GM12878 (cell line): ENCODE data around the gene LARP7. TPM values are rescaled to one million over a fixed set of nuclear protein-coding genes. Genes with fewer than 3 reads are reported as not detected.

Experiments used
- ASH2L ChIP-seq: fragments of 300-600, 200-600 bp; sonication (generic); IDR thresholded peaks from 2 replicates; pipeline ENCODE4 v1.6.1; 2017; ENCODE audit warnings: low read depth, mild to moderate bottlenecking, borderline replicate concordance
- CREB1 ChIP-seq: IDR thresholded peaks from 2 replicates; pipeline ENCODE4 v1.6.1; 2012; ENCODE audit warnings: low read depth, mild to moderate bottlenecking, inconsistent platforms
- FOXK2 ChIP-seq: fragments of 450-650 bp; IDR thresholded peaks from 2 replicates; pipeline ENCODE4 v1.6.1; 2017; ENCODE audit warnings: mild to moderate bottlenecking, moderate library complexity
- IKZF2 ChIP-seq, 2 experiments: fragments of 450-650 bp; IDR thresholded peaks; 2 replicates each; pipeline ENCODE4 v1.6.1; 2017; ENCODE audit warnings: mild to moderate bottlenecking in 2 of 2, moderate library complexity in 2 of 2
- KLF5 ChIP-seq: fragments of 450-650 bp; IDR thresholded peaks from 2 replicates; pipeline ENCODE4 v1.6.1; 2014; ENCODE audit warnings: mild to moderate bottlenecking; ENCODE audit not compliant: partially characterized antibody
- NFXL1 ChIP-seq: fragments of 450-650 bp; IDR thresholded peaks from 2 replicates; pipeline ENCODE4 v1.6.1; 2017; ENCODE audit warnings: antibody characterized with exemption, mild to moderate bottlenecking, borderline replicate concordance
- NR2C1 ChIP-seq: fragments of 450-650 bp; IDR thresholded peaks from 2 replicates; pipeline ENCODE4 v1.6.1; 2017; ENCODE audit warnings: antibody characterized with exemption, mild to moderate bottlenecking, moderate library complexity
- PML ChIP-seq: IDR thresholded peaks from 2 replicates; pipeline ENCODE4 v1.6.1; 2012; ENCODE audit warnings: low read length, inconsistent platforms
- POU2F2 ChIP-seq: IDR thresholded peaks from 3 replicates; pipeline ENCODE4 v1.6.1; 2011; ENCODE audit warnings: low read depth, mild to moderate bottlenecking, low read length, borderline replicate concordance
- RAD51 ChIP-seq: fragments of 450-650 bp; IDR thresholded peaks from 2 replicates; pipeline ENCODE4 v1.6.1; 2016; ENCODE audit warnings: moderate library complexity, mild to moderate bottlenecking, inconsistent platforms
- SMAD1 ChIP-seq: fragments of 450-650 bp; IDR thresholded peaks from 2 replicates; pipeline ENCODE4 v1.6.1; 2018; ENCODE audit warnings: mild to moderate bottlenecking, low read depth; ENCODE audit not compliant: partially characterized antibody
- TBL1XR1 ChIP-seq: IDR thresholded peaks from 2 replicates; pipeline ENCODE4 v1.6.1; 2012; ENCODE audit warnings: low read depth, low read length, improper control_type of control experiment
- ZNF24 ChIP-seq: fragments of 450-650 bp; IDR thresholded peaks from 2 replicates; pipeline ENCODE4 v1.6.1; 2017; ENCODE audit warnings: antibody characterized with exemption, mild to moderate bottlenecking
- ZNF622 ChIP-seq: fragments of 450-650 bp; IDR thresholded peaks from 2 replicates; pipeline ENCODE4 v1.6.1; 2017; ENCODE audit warnings: mild to moderate bottlenecking, inconsistent platforms
- polyA plus RNA-seq, 11 experiments: library from polyadenylated mRNA; depleted of rRNA in 4 of 11; unstranded in 6 of 11; stranded (reverse) in 5 of 11; fragments of >200 nt; fragmentation: Nextera tagmentation in 4 of 11; fragmentation: Illumina TruSeq in 1 of 11; extraction: Ambion mirVana in 4 of 11; extraction: Trizol in 1 of 11; gene quantifications; 1 replicate in 1 of 11; 2 replicates in 10 of 11; pipeline versions ENCODE4 v1.2.1 to v1.2.3, GENCODE V29; 2011 to 2016; ENCODE audit warnings: inconsistent platforms in 2 of 11, missing spikeins in 2 of 11, low read depth in 1 of 11
- total RNA-seq, 4 experiments: library from RNA; depleted of rRNA in 3 of 4; stranded (reverse); fragments of >200 nt in 3 of 4; fragmentation: Illumina TruSeq in 1 of 4; extraction: Trizol in 1 of 4; gene quantifications; 2 replicates each; pipeline versions ENCODE4 v1.2.1 to v1.2.3, GENCODE V29; 2013 to 2021
- TF ChIP-seq, protein P1 (sequence below): fragments of 450-650 bp; IDR thresholded peaks from 2 replicates; pipeline ENCODE4 v1.6.1; 2017; ENCODE audit warnings: antibody characterized with exemption, mild to moderate bottlenecking, moderate library complexity
- TF ChIP-seq, protein P2 (sequence below): IDR thresholded peaks from 2 replicates; pipeline ENCODE4 v1.6.1; 2012; ENCODE audit warnings: low read length, inconsistent platforms
- TF ChIP-seq, protein P3 (sequence below): fragments of 150-350 bp; IDR thresholded peaks from 2 replicates; pipeline ENCODE4 v1.6.1; 2016; ENCODE audit warnings: low read depth, low read length
- TF ChIP-seq, protein P4 (sequence below): fragments of 450-650 bp; IDR thresholded peaks from 2 replicates; pipeline ENCODE4 v1.6.1; 2016; ENCODE audit warnings: mild to moderate bottlenecking
- TF ChIP-seq, protein P5 (sequence below): fragments of 450-650 bp; IDR thresholded peaks from 2 replicates; pipeline ENCODE4 v1.6.1; 2016; ENCODE audit warnings: mild to moderate bottlenecking

LARP7 gene
- total and polyA plus RNA-seq, 10 of the 15 experiments (the other 5 are each of a cell fraction or from before 2014, with no cell fraction given): 27.8 to 107 (median 61.8) TPM

DNA sequence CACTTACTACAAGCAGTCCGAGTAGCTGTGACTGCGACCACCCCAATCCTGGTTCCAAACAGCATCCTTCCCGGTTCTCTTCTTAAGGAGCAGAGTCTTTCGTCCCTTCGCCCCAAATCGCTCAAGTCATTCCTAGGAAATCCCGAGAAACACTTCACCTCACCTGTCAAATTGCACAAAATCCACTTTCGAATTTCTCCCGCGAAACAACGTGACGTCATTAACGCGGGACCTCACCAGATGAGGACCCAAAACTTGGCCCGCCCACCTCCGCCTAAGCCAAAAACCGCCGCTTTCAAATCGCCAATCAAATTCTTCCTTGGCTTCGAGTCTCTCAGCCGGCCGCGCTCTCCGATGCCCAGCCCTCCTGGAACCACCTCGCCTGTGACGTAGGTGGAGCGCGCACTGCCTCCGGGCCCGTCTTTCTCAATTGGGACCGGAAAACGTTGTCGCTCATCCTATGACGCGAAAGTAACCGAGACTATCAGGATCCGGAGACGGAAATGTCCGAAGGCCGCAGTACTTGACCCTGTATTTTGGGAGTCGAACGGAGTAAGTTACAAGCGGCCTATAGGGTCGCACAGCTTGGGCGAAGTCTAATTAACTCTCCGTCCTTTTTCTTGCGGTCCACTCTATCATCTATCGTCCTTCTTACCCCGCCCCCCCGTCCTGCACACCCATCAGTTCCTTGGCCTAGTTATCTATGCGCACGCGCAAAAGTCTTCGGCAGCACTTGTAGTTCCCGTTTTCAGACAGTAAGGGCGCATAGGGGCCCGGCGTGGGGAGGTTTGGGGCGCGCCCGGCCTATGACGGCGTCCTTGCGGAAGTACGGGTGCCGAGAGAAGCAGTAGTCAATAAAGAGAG lies at the start of gene LARP7, which contains the start of gene ZGRF1 (continued):
- TF ChIP-seq, protein P1, sequence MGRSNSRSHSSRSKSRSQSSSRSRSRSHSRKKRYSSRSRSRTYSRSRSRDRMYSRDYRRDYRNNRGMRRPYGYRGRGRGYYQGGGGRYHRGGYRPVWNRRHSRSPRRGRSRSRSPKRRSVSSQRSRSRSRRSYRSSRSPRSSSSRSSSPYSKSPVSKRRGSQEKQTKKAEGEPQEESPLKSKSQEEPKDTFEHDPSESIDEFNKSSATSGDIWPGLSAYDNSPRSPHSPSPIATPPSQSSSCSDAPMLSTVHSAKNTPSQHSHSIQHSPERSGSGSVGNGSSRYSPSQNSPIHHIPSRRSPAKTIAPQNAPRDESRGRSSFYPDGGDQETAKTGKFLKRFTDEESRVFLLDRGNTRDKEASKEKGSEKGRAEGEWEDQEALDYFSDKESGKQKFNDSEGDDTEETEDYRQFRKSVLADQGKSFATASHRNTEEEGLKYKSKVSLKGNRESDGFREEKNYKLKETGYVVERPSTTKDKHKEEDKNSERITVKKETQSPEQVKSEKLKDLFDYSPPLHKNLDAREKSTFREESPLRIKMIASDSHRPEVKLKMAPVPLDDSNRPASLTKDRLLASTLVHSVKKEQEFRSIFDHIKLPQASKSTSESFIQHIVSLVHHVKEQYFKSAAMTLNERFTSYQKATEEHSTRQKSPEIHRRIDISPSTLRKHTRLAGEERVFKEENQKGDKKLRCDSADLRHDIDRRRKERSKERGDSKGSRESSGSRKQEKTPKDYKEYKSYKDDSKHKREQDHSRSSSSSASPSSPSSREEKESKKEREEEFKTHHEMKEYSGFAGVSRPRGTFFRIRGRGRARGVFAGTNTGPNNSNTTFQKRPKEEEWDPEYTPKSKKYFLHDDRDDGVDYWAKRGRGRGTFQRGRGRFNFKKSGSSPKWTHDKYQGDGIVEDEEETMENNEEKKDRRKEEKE: no peak
- TF ChIP-seq, protein P2, sequence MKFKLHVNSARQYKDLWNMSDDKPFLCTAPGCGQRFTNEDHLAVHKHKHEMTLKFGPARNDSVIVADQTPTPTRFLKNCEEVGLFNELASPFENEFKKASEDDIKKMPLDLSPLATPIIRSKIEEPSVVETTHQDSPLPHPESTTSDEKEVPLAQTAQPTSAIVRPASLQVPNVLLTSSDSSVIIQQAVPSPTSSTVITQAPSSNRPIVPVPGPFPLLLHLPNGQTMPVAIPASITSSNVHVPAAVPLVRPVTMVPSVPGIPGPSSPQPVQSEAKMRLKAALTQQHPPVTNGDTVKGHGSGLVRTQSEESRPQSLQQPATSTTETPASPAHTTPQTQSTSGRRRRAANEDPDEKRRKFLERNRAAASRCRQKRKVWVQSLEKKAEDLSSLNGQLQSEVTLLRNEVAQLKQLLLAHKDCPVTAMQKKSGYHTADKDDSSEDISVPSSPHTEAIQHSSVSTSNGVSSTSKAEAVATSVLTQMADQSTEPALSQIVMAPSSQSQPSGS: peak; percentile 57; the same call in 1 of the 2 replicates
- TF ChIP-seq ZNF622: no peak
- TF ChIP-seq, protein P3, sequence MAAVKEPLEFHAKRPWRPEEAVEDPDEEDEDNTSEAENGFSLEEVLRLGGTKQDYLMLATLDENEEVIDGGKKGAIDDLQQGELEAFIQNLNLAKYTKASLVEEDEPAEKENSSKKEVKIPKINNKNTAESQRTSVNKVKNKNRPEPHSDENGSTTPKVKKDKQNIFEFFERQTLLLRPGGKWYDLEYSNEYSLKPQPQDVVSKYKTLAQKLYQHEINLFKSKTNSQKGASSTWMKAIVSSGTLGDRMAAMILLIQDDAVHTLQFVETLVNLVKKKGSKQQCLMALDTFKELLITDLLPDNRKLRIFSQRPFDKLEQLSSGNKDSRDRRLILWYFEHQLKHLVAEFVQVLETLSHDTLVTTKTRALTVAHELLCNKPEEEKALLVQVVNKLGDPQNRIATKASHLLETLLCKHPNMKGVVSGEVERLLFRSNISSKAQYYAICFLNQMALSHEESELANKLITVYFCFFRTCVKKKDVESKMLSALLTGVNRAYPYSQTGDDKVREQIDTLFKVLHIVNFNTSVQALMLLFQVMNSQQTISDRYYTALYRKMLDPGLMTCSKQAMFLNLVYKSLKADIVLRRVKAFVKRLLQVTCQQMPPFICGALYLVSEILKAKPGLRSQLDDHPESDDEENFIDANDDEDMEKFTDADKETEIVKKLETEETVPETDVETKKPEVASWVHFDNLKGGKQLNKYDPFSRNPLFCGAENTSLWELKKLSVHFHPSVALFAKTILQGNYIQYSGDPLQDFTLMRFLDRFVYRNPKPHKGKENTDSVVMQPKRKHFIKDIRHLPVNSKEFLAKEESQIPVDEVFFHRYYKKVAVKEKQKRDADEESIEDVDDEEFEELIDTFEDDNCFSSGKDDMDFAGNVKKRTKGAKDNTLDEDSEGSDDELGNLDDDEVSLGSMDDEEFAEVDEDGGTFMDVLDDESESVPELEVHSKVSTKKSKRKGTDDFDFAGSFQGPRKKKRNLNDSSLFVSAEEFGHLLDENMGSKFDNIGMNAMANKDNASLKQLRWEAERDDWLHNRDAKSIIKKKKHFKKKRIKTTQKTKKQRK: no peak
- TF ChIP-seq RAD51: no peak
- TF ChIP-seq, protein P4, sequence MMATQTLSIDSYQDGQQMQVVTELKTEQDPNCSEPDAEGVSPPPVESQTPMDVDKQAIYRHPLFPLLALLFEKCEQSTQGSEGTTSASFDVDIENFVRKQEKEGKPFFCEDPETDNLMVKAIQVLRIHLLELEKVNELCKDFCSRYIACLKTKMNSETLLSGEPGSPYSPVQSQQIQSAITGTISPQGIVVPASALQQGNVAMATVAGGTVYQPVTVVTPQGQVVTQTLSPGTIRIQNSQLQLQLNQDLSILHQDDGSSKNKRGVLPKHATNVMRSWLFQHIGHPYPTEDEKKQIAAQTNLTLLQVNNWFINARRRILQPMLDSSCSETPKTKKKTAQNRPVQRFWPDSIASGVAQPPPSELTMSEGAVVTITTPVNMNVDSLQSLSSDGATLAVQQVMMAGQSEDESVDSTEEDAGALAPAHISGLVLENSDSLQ: peak; percentile 83
- TF ChIP-seq, protein P5, sequence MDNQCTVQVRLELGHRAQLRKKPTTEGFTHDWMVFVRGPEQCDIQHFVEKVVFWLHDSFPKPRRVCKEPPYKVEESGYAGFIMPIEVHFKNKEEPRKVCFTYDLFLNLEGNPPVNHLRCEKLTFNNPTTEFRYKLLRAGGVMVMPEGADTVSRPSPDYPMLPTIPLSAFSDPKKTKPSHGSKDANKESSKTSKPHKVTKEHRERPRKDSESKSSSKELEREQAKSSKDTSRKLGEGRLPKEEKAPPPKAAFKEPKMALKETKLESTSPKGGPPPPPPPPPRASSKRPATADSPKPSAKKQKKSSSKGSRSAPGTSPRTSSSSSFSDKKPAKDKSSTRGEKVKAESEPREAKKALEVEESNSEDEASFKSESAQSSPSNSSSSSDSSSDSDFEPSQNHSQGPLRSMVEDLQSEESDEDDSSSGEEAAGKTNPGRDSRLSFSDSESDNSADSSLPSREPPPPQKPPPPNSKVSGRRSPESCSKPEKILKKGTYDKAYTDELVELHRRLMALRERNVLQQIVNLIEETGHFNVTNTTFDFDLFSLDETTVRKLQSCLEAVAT: peak; percentile 78; the same call in 1 of the 2 replicates
- TF ChIP-seq NFXL1: no peak
- TF ChIP-seq PML: peak; percentile 96
- TF ChIP-seq CREB1: peak; percentile 98
- TF ChIP-seq KLF5: no peak
- TF ChIP-seq ASH2L: no peak
- TF ChIP-seq SMAD1: no peak
- 0 out of 3 replicates have a peak, but pooled peaks have one; percentile 30 for TF ChIP-seq POU2F2
- TF ChIP-seq ZNF24: no peak
- no peak for TF ChIP-seq IKZF2 (IDR thresholded peaks at IDR 0.05)
- TF ChIP-seq NR2C1: peak; percentile 59
- peak; percentile 63 for TF ChIP-seq FOXK2
- TF ChIP-seq TBL1XR1: 0 out of 2 replicates have a peak, but pooled peaks have one; percentile 14
